Calu3 (cell line): Measurements from ENCODE around the gene ABCA12. TPM values are rescaled to one million over a fixed set of nuclear protein-coding genes. Genes with fewer than 3 reads are reported as not detected.

Experiments
- BruUV-seq: library from RNA; stranded (reverse); fragments of 400-500 nt; replicated peaks from 2 replicates; lab custom pipeline; 2021; lab: Mats Ljungman, UMichigan
- CTCF ChIA-PET: fragments of 300-600 bp; sonication (Branson Sonifier 250); formaldehyde crosslinking; loops from one replicate; lab custom pipeline; 2022; ENCODE audit warnings: antibody characterized with exemption; lab: Charles Lee
- DNase-seq: peaks from one replicate; pipeline ENCODE4 v3.0.0; 2022
- H3K27ac Mint-ChIP-seq: one replicate; pipeline ENCODE4 v1.8.0; 2022; ENCODE audit warnings: mixed read lengths; ENCODE audit not compliant: unreplicated experiment
- H3K27me3 Mint-ChIP-seq: one replicate; pipeline ENCODE4 v1.8.0; 2022; ENCODE audit warnings: mixed read lengths; ENCODE audit not compliant: unreplicated experiment
- H3K36me3 Mint-ChIP-seq: one replicate; pipeline ENCODE4 v1.8.0; 2022; ENCODE audit warnings: mild to moderate bottlenecking, moderate library complexity, mixed read lengths; ENCODE audit not compliant: insufficient read depth, unreplicated experiment
- H3K4me1 Mint-ChIP-seq: one replicate; pipeline ENCODE4 v1.8.0; 2022; ENCODE audit warnings: mild to moderate bottlenecking, low read depth, mixed read lengths; ENCODE audit not compliant: unreplicated experiment
- H3K4me3 Mint-ChIP-seq: one replicate; pipeline ENCODE4 v1.8.0; 2022; ENCODE audit warnings: mild to moderate bottlenecking, low read depth, moderate library complexity, mixed read lengths; ENCODE audit not compliant: unreplicated experiment
- H3K9me3 Mint-ChIP-seq: one replicate; pipeline ENCODE4 v1.8.0; 2022; ENCODE audit warnings: low read depth, mixed read lengths; ENCODE audit not compliant: unreplicated experiment
- CTCF ChIP-seq: fragments of 200-600 bp; IDR thresholded peaks from one replicate; pipeline ENCODE4 v1.8.0; 2022; ENCODE audit warnings: antibody characterized with exemption; ENCODE audit not compliant: unreplicated experiment
- intact Hi-C: fragments of 100-400 bp; cut with micrococcal nuclease; formaldehyde crosslinking; loops from one replicate; pipeline ENCODE4 v1.10.0; 2022; ENCODE audit not compliant: unreplicated experiment
- total RNA-seq: library from RNA; stranded (reverse); gene quantifications from 2 replicates; pipeline ENCODE4 v1.2.3, GENCODE V29; 2022

Gene ABCA12
- total RNA-seq, 1 experiment from 2014 or later, result 4.8 TPM

- H3K27ac Mint-ChIP-seq, result peak overlapping the region; percentile 94
- CTCF ChIA-PET, result interaction anchor here (0.5 kb wide), 1 partner anchor 133 kb away, joined by 3 read pairs; no protein-coding TSS in a partner anchor
- no peak for TF ChIP-seq CTCF
- H3K27me3 Mint-ChIP-seq, result no peaks in the 10 kb centered on the region
- intact Hi-C loops, result loop anchor here (5.0 kb wide), 2 partner anchors 175 to 330 kb away; partner anchors contain the start of gene BARD1
- DNase-seq, result no peak
- BruUV-seq, result no TSS peak
- H3K9me3 Mint-ChIP-seq, result peaks cover 6% of the 10 kb centered on the region
- H3K36me3 Mint-ChIP-seq, result peaks cover 21% of the 10 kb centered on the region
- H3K4me1 Mint-ChIP-seq, result peaks cover 42% of the 10 kb centered on the region
- peak overlapping the region; percentile 73 for H3K4me3 Mint-ChIP-seq
Measured at GRCh38 chr2:215137329-215137686, 1.1 kb downstream of the ABCA12 start.

GRCh38 chr2:215136669-215137328 is 1.6 kb downstream of the ABCA12 start:
- H3K4me1 Mint-ChIP-seq, result peaks cover 42% of the 10 kb centered on the region
- intact Hi-C loops, result loop anchor here (5.0 kb wide), 2 partner anchors 174 to 329 kb away; partner anchors contain the start of gene BARD1
- H3K9me3 Mint-ChIP-seq, result peaks cover 7% of the 10 kb centered on the region
- no TSS peak for BruUV-seq
- CTCF ChIA-PET, result interaction anchor here (0.5 kb wide), 1 partner anchor 133 kb away, joined by 3 read pairs; no protein-coding TSS in a partner anchor
- TF ChIP-seq CTCF, result no peak
- peaks cover 21% of the 10 kb centered on the region for H3K36me3 Mint-ChIP-seq
- H3K4me3 Mint-ChIP-seq, result peak overlapping the region; percentile 73
- no peaks in the 10 kb centered on the region for H3K27me3 Mint-ChIP-seq
- DNase-seq, result no peak
- peak overlapping the region; percentile 94 for H3K27ac Mint-ChIP-seq

- no TSS peak for BruUV-seq
- CTCF ChIA-PET, result no interaction called here
Measured at GRCh38 chr2:215120401-215120800, 18.0 kb downstream of the ABCA12 start.

GRCh38 chr2:215119847-215120246 is 18.6 kb downstream of the ABCA12 start:
- no peak for DNase-seq
- CTCF ChIA-PET, result no interaction called here

More at GRCh38 chr2:215120401-215120800, 18.0 kb downstream of the ABCA12 start:
- H3K36me3 Mint-ChIP-seq, result no peaks in the 10 kb centered on the region
- no peak for TF ChIP-seq CTCF
- DNase-seq, result no peak
- H3K9me3 Mint-ChIP-seq, result peaks cover 11% of the 10 kb centered on the region
- intact Hi-C loops, result no loop called here
- no peaks in the 10 kb centered on the region for H3K27me3 Mint-ChIP-seq
- no peak overlapping the region for H3K4me3 Mint-ChIP-seq
- H3K4me1 Mint-ChIP-seq, result no peaks in the 10 kb centered on the region
- no peak overlapping the region for H3K27ac Mint-ChIP-seq

More at GRCh38 chr2:215119847-215120246, 18.6 kb downstream of the ABCA12 start:
- no peaks in the 10 kb centered on the region for H3K27me3 Mint-ChIP-seq
- no TSS peak for BruUV-seq
- H3K4me3 Mint-ChIP-seq, result no peak overlapping the region
- H3K9me3 Mint-ChIP-seq, result peaks cover 11% of the 10 kb centered on the region
- no peak for TF ChIP-seq CTCF
- intact Hi-C loops, result no loop called here
- no peaks in the 10 kb centered on the region for H3K36me3 Mint-ChIP-seq
- no peaks in the 10 kb centered on the region for H3K4me1 Mint-ChIP-seq
- no peak overlapping the region for H3K27ac Mint-ChIP-seq
